Measurements from ENCODE around the gene LSM14A. TPM values are rescaled to one million over a fixed set of nuclear protein-coding genes. Genes with fewer than 3 reads are reported as not detected.

LSM14A gene
- total and polyA plus RNA-seq, 4 donors, result 12.6 to 133 (median 48.0) TPM

- TF ChIP-seq CTCF (IDR thresholded peaks at IDR 0.05; ENCODE audit: low read depth, low read length, missing input control), result no peak
- TF ChIP-seq SP1 (IDR thresholded peaks at IDR 0.05), result no peak
- TF ChIP-seq TAF1 (conservative IDR thresholded peaks at IDR 0.05), result no peak
- no peak for TF ChIP-seq NR2F2 (IDR thresholded peaks at IDR 0.05)
- TF ChIP-seq HNF4G (IDR thresholded peaks at IDR 0.05), result no peak
- TF ChIP-seq EGR1 (IDR thresholded peaks at IDR 0.05; ENCODE audit: low read depth in 2 of 2), result no peak
- TF ChIP-seq MAX (IDR thresholded peaks at IDR 0.05), result no peak
- no peak for TF ChIP-seq RAD21 (IDR thresholded peaks at IDR 0.05)
- TF ChIP-seq YY1 (IDR thresholded peaks at IDR 0.05), result no peak
Measured at GRCh38 chr19:34214040-34214439, 41.7 kb downstream of the LSM14A start (continued).

GRCh38 chr19:34215006-34215665, 42.8 kb downstream of the LSM14A start:
- no peaks in the 10 kb centered on the region for H3K4me1 ChIP-seq (ENCODE audit: control insufficient read depth in 4 of 4, insufficient read depth in 4 of 4, low read length in 3 of 4)
- no peak overlapping the region for H3K9ac ChIP-seq (ENCODE audit: low read depth in 1 of 2, low read length in 2 of 2)
- H3K27ac ChIP-seq (ENCODE audit: low read depth in 1 of 2, low read length in 2 of 2), result no peak overlapping the region
- no peak overlapping the region for H3K4me3 ChIP-seq (ENCODE audit: low read depth in 1 of 3, low read length in 3 of 3)
- H3K27me3 ChIP-seq (ENCODE audit: control insufficient read depth in 4 of 4, insufficient read depth in 4 of 4, low read length in 3 of 4), result no peaks in the 10 kb centered on the region
- DNase-seq (ENCODE audit: low spot score), result no peak
- TF ChIP-seq HNF4A (conservative IDR thresholded peaks at IDR 0.05), result no peak
- TF ChIP-seq HNF4G (IDR thresholded peaks at IDR 0.05), result no peak
- no peak for TF ChIP-seq CTCF (IDR thresholded peaks at IDR 0.05; ENCODE audit: low read depth, low read length, missing input control)
- TF ChIP-seq JUND (IDR thresholded peaks at IDR 0.05), result no peak
- TF ChIP-seq YY1 (IDR thresholded peaks at IDR 0.05), result no peak
- no peak for TF ChIP-seq EGR1 (IDR thresholded peaks at IDR 0.05; ENCODE audit: low read depth in 2 of 2)
- no peak for TF ChIP-seq REST (IDR thresholded peaks at IDR 0.05)
- WGBS, result 96% methylated on average over 3 of the region's 3 CpGs
- no peaks in the 10 kb centered on the region for H3K9me3 ChIP-seq (ENCODE audit: control insufficient read depth in 4 of 4, low read length in 3 of 4)
- H3K36me3 ChIP-seq (ENCODE audit: control insufficient read depth in 4 of 4, insufficient read depth in 3 of 4, low read depth in 1 of 4, low read length in 3 of 4), result peaks cover 8 to 38% (median 19%) of the 10 kb centered on the region in 4 donors
